A549 (cell line): Measurements from ENCODE around the gene IMPA2. TPM values are rescaled to one million over a fixed set of nuclear protein-coding genes. Genes with fewer than 3 reads are reported as not detected.

Source experiments
- ATAC-seq, 2 experiments: fragments of 200-7000 bp in 1 of 2; fragments of >200 bp in 1 of 2; cut with Nextera tagmentation in 1 of 2; cut with Tn5 transposase in 1 of 2; 3 replicates each; pipeline versions ENCODE4 v1.8.0 to v1.9.1; 2018 to 2020; ENCODE audit warnings: mild to moderate bottlenecking in 1 of 2, moderate library complexity in 1 of 2
- CTCF ChIA-PET: fragments of 300-600 bp; sonication (Branson Sonifier 250); formaldehyde crosslinking; extraction: SDS; loops from one replicate; lab custom pipeline; 2021; ENCODE audit warnings: antibody characterized with exemption, inconsistent platforms; lab: Yijun Ruan, JAX
- POLR2A ChIA-PET: fragments of 350-600 bp; formaldehyde crosslinking; extraction: SDS; loops from one replicate; lab custom pipeline; 2021; ENCODE audit warnings: antibody characterized with exemption, inconsistent platforms; lab: Yijun Ruan, JAX
- DNase-seq, 2 experiments: peaks; one replicate each; pipeline versions ENCODE4 v3.0.0 to v3.0.0-alpha.2; 2011 to 2016; ENCODE audit warnings: low read depth in 1 of 2, low spot score in 1 of 2
- FAIRE-seq: peaks from 2 replicates; lab custom pipeline; 2011; peaks lifted over from hg19 to GRCh38; lab: Jason Lieb, UNC
- H3K27ac ChIP-seq, 2 experiments: fragments of >200 bp; sonication (Bioruptor Twin); formaldehyde crosslinking; 3 replicates each; pipeline ENCODE4 v1.5.1; 2016 to 2017
- H3K4me1 ChIP-seq: fragments of >200 bp; sonication (Bioruptor Twin); formaldehyde crosslinking; 3 replicates; pipeline ENCODE4 v1.6.1; 2016
- H3K4me2 ChIP-seq: fragments of >200 bp; sonication (Bioruptor Twin); formaldehyde crosslinking; 3 replicates; pipeline ENCODE4 v1.6.1; 2016
- H3K4me3 ChIP-seq: fragments of >200 bp; sonication (Bioruptor Twin); formaldehyde crosslinking; 3 replicates; pipeline ENCODE4 v1.5.1; 2016
- H3K9me3 ChIP-seq: fragments of >200 bp; sonication (Bioruptor Twin); formaldehyde crosslinking; 3 replicates; pipeline ENCODE4 v1.6.1; 2016
- ATOH8 ChIP-seq: fragments of 250-450 bp; sonication (Bioruptor Pico); IDR thresholded peaks from 2 replicates; pipeline ENCODE4 v1.5.0; 2020; ENCODE audit warnings: low read depth, mild to moderate bottlenecking, moderate library complexity
- CBX2 ChIP-seq: fragments of 200-600 bp; sonication (generic); IDR thresholded peaks from 2 replicates; pipeline ENCODE4 v1.6.1; 2016; ENCODE audit warnings: low read depth, mild to moderate bottlenecking, borderline replicate concordance
- CHD4 ChIP-seq: fragments of 200-600 bp; sonication (generic); IDR thresholded peaks from 2 replicates; pipeline ENCODE4 v1.6.1; 2016; ENCODE audit warnings: antibody characterized with exemption, mild to moderate bottlenecking, borderline replicate concordance
- CTCF ChIP-seq: fragments of >200 bp; sonication (Bioruptor Twin); formaldehyde crosslinking; IDR thresholded peaks from 3 replicates; pipeline ENCODE4 v1.5.1; 2016
- EHF ChIP-seq: fragments of 250-450 bp; sonication (Bioruptor Pico); IDR thresholded peaks from 2 replicates; pipeline ENCODE4 v1.5.0; 2020; ENCODE audit warnings: mild to moderate bottlenecking
- EHMT2 ChIP-seq: fragments of 200-600 bp; sonication (generic); IDR thresholded peaks from 2 replicates; pipeline ENCODE4 v1.6.1; 2016; ENCODE audit warnings: antibody characterized with exemption, low read depth, mild to moderate bottlenecking, moderate library complexity
- EP300 ChIP-seq, 2 experiments: fragments of >200 bp; sonication (Bioruptor Twin); formaldehyde crosslinking; IDR thresholded peaks; 2 replicates in 1 of 2; 3 replicates in 1 of 2; pipeline ENCODE4 v1.6.1; 2016 to 2017
- ESRRA ChIP-seq: fragments of 150-350 bp; IDR thresholded peaks from 2 replicates; pipeline ENCODE4 v1.6.1; 2014; ENCODE audit warnings: mild to moderate bottlenecking, low read length, borderline replicate concordance
- HOXB5 ChIP-seq: fragments of 250-450 bp; sonication (Bioruptor Pico); IDR thresholded peaks from 2 replicates; pipeline ENCODE4 v1.5.0; 2020; ENCODE audit warnings: mild to moderate bottlenecking, moderate library complexity
- JUN ChIP-seq, 2 experiments: fragments of >200 bp; sonication (Bioruptor Twin); formaldehyde crosslinking; IDR thresholded peaks; 2 replicates in 1 of 2; 3 replicates in 1 of 2; pipeline ENCODE4 v1.6.1; 2016 to 2017
- JUNB ChIP-seq: fragments of >200 bp; sonication (Bioruptor Twin); formaldehyde crosslinking; IDR thresholded peaks from 2 replicates; pipeline ENCODE4 v1.6.1; 2016
- KDM1A ChIP-seq: fragments of 200-600 bp; sonication (generic); IDR thresholded peaks from 2 replicates; pipeline ENCODE4 v1.6.1; 2016; ENCODE audit warnings: low read depth, mild to moderate bottlenecking
- MAZ ChIP-seq: fragments of 150-350 bp; IDR thresholded peaks from 2 replicates; pipeline ENCODE4 v1.6.1; 2014; ENCODE audit warnings: antibody characterized with exemption, low read depth, low read length, borderline replicate concordance
- NFE2L2 ChIP-seq: fragments of 150-350 bp; conservative IDR thresholded peaks from 2 replicates; pipeline ENCODE4 v1.6.1; 2014; ENCODE audit warnings: low read length
- NPAS2 ChIP-seq: fragments of 250-450 bp; sonication (Bioruptor Pico); IDR thresholded peaks from 2 replicates; pipeline ENCODE4 v1.8.0; 2022; ENCODE audit warnings: mild to moderate bottlenecking, moderate library complexity, borderline replicate concordance
- NR3C1 ChIP-seq: fragments of >200 bp; sonication (Bioruptor Twin); formaldehyde crosslinking; IDR thresholded peaks from 3 replicates; pipeline ENCODE4 v1.6.1; 2017
- PBX3 ChIP-seq: IDR thresholded peaks from 2 replicates; pipeline ENCODE4 v1.6.1; 2012
- PHF8 ChIP-seq: fragments of 200-600 bp; sonication (generic); IDR thresholded peaks from 2 replicates; pipeline ENCODE4 v1.6.1; 2016; ENCODE audit warnings: low read depth, mild to moderate bottlenecking, antibody characterized with exemption, moderate library complexity, borderline replicate concordance
- RCOR1 ChIP-seq: fragments of 150-350 bp; IDR thresholded peaks from 2 replicates; pipeline ENCODE4 v1.6.1; 2014; ENCODE audit warnings: antibody characterized with exemption, low read length, low read depth
- RNF2 ChIP-seq: fragments of 200-600 bp; sonication (generic); IDR thresholded peaks from 2 replicates; pipeline ENCODE4 v1.6.1; 2016; ENCODE audit warnings: low read depth, mild to moderate bottlenecking, antibody characterized with exemption, moderate library complexity, borderline replicate concordance
- TP53 ChIP-seq: fragments of 250-450 bp; sonication (Bioruptor Pico); IDR thresholded peaks from 2 replicates; pipeline ENCODE4 v1.5.0; 2021; ENCODE audit warnings: mild to moderate bottlenecking, moderate library complexity
- ZC3H11A ChIP-seq: fragments of 450-650 bp; IDR thresholded peaks from 2 replicates; pipeline ENCODE4 v1.6.1; 2014; ENCODE audit warnings: antibody characterized with exemption, mild to moderate bottlenecking
- ZNF302 ChIP-seq: fragments of 250-450 bp; sonication (Bioruptor Pico); IDR thresholded peaks from 2 replicates; pipeline ENCODE4 v1.9.0; 2021; ENCODE audit warnings: inconsistent platforms, mild to moderate bottlenecking, moderate library complexity
- WGBS: methylation state at CpG from one replicate; pipeline ENCODE4 v1.1.6; 2017; ENCODE audit errors: missing lambda C conversion rate; 5-methylcytosine and 5-hydroxymethylcytosine counted together
- polyA plus RNA-seq, 4 experiments: library from polyadenylated mRNA; depleted of rRNA in 3 of 4; stranded (reverse); fragments of >200 nt; fragmentation: RNase III in 1 of 4; extraction: RNeasy Plus Mini Kit Qiagen cat#74134 plus additional on column Dnase treatment in 1 of 4; gene quantifications; 2 replicates in 3 of 4; 3 replicates in 1 of 4; pipeline ENCODE4 v1.2.3, GENCODE V29; 2011 to 2017
- TF ChIP-seq, protein P1 (sequence below): fragments of 200-600 bp; sonication (generic); IDR thresholded peaks from 2 replicates; pipeline ENCODE4 v1.6.1; 2016; ENCODE audit warnings: antibody characterized with exemption, mild to moderate bottlenecking, moderate library complexity

IMPA2 gene
- polyA plus RNA-seq, 2 of the 4 experiments (the other 2 are of a cell fraction), result 35.1 to 65.3 TPM

DNA sequence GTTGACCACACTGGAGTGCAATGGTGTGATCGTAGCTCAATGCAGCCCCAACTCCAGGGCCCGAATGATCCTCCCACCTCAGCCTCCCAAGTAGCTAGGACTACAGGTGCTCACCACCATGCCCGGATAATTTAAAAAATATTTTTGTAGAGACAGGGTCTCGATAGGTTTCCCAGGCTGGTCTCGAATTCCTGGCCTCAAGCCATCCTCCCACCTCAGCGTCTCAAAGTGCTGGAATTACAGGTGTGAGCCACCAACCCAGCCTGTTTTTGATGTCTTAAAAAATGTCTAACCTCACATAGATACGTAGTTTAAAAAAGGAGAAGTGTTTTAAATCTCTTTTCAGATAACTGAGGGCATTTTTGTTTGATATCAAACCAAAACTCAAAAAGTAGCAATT, 37.6 kb downstream of the IMPA2 start:
- WGBS, result 97% methylated on average over 7 of the region's 7 CpGs
- Histone ChIP-seq H3K4me2 (no peak overlapping the region), H3K4me3 (no peak overlapping the region), H3K27ac (no peak overlapping the region), H3K4me1 (no peaks in the 10 kb centered on the region), H3K9me3 (no peaks in the 10 kb centered on the region)
- no peak for TF ChIP-seq RCOR1
- no peak for TF ChIP-seq ZNF302
- TF ChIP-seq NPAS2, result no peak
- TF ChIP-seq PBX3, result no peak
- TF ChIP-seq PHF8, result no peak
- TF ChIP-seq, protein P1, sequence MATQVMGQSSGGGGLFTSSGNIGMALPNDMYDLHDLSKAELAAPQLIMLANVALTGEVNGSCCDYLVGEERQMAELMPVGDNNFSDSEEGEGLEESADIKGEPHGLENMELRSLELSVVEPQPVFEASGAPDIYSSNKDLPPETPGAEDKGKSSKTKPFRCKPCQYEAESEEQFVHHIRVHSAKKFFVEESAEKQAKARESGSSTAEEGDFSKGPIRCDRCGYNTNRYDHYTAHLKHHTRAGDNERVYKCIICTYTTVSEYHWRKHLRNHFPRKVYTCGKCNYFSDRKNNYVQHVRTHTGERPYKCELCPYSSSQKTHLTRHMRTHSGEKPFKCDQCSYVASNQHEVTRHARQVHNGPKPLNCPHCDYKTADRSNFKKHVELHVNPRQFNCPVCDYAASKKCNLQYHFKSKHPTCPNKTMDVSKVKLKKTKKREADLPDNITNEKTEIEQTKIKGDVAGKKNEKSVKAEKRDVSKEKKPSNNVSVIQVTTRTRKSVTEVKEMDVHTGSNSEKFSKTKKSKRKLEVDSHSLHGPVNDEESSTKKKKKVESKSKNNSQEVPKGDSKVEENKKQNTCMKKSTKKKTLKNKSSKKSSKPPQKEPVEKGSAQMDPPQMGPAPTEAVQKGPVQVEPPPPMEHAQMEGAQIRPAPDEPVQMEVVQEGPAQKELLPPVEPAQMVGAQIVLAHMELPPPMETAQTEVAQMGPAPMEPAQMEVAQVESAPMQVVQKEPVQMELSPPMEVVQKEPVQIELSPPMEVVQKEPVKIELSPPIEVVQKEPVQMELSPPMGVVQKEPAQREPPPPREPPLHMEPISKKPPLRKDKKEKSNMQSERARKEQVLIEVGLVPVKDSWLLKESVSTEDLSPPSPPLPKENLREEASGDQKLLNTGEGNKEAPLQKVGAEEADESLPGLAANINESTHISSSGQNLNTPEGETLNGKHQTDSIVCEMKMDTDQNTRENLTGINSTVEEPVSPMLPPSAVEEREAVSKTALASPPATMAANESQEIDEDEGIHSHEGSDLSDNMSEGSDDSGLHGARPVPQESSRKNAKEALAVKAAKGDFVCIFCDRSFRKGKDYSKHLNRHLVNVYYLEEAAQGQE, result no peak
- TF ChIP-seq NR3C1, result no peak
- TF ChIP-seq ATOH8 (CRISPR knock-in tag), result no peak
- TF ChIP-seq HOXB5 (CRISPR knock-in tag), result no peak
- no peak for TF ChIP-seq EP300 (IDR thresholded peaks at IDR 0.05)
- no peak for TF ChIP-seq ESRRA
- TF ChIP-seq CHD4, result no peak
- TF ChIP-seq NFE2L2, result no peak
- no peak for TF ChIP-seq ZC3H11A
- TF ChIP-seq JUNB, result no peak
- TF ChIP-seq EHF (CRISPR knock-in tag), result no peak
- TF ChIP-seq JUN (IDR thresholded peaks at IDR 0.05), result no peak
- TF ChIP-seq RNF2, result no peak
- ATAC-seq (no peak), DNase-seq (no peak), FAIRE-seq (no peak)
- ChIA-PET CTCF (interaction anchor here (2.0 kb wide), 1 partner anchor 24 kb away, joined by 6 read pairs; no protein-coding TSS in a partner anchor), POLR2A (no interaction called here)

DNA sequence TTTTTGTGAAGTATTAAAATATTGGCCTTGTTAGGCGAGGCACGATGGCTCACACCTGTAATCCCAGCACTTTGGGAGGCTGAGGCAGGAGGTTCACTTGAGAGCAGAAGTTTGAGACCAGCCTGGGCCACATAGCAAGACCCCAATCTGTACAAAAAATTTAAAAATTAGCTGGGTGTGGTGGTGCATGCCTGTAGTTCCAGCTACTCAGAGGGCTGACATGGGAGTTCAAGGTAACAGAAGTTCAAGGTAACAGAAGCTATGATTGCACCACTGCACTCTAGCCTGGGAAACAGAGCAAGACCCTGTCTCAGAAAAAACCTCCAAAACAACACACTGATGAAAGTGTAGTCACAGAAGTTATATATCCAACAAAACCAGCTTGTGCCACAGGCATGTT, 39.8 kb downstream of the IMPA2 start:
- H3K27ac ChIP-seq, result no peak overlapping the region
- 97% methylated on average over 2 of the region's 2 CpGs for WGBS
- no peak overlapping the region for H3K4me2 ChIP-seq
- H3K4me1 ChIP-seq, result no peaks in the 10 kb centered on the region
- no peak for DNase-seq
- ATAC-seq, result no peak
- FAIRE-seq, result no peak
- no peak overlapping the region for H3K4me3 ChIP-seq
- POLR2A ChIA-PET, result no interaction called here
- TF ChIP-seq MAZ (no peak), KDM1A (no peak), TP53 (CRISPR knock-in tag) (no peak), EHMT2 (no peak), CHD4 (no peak), HOXB5 (CRISPR knock-in tag) (no peak), ESRRA (no peak), CBX2 (no peak), CTCF (no peak), PBX3 (no peak), ZC3H11A (no peak)
- CTCF ChIA-PET, result interaction anchor here (1.3 kb wide), 1 partner anchor 9 kb away, joined by 6 read pairs; no protein-coding TSS in a partner anchor
- no peaks in the 10 kb centered on the region for H3K9me3 ChIP-seq
